ENCODE measurements around the gene ERMARD.
A peak's percentile ranks its signal among the peaks of the same experiment; 100 is the strongest.

ERMARD gene

DNA sequence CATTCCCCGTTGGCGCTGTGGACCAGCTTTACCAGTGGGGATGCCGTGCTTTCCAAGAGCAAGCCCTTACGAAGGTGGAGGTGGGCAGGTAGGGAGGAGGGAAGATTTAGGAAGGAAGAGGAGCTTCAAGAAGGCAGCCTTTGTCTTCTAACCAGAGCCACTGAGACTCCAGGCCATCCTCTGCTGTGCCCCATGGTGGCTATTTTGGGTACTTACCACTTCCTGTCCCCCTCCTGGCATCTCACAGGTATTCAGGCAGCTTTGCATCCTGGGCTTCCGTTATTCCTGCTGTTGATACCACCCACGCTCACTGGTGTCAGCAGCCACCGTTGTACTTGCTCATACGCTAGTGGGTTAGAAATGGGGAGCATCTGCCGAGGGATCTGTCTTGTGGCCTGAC lies 22.9 kb downstream of the ERMARD start:
- H3K4ac ChIP-seq (ENCODE audit: low read length): no peak overlapping the region
- no peaks in the 10 kb centered on the region for H3K9me3 ChIP-seq (replicated peaks in 1 of 2; ENCODE audit: control insufficient read depth in 2 of 2, insufficient read depth in 1 of 2, low read depth in 1 of 2, low read length in 2 of 2)
- no peak for DNase-seq (ENCODE audit: low spot score)
- H4K8ac ChIP-seq (ENCODE audit: low read depth, low read length): no peak overlapping the region
- H2AK5ac ChIP-seq (ENCODE audit: low read depth, low read length): no peak overlapping the region
- no peak overlapping the region for H3K18ac ChIP-seq (ENCODE audit: low read length)
- H2BK12ac ChIP-seq (ENCODE audit: low read length): no peak overlapping the region
- no peaks in the 10 kb centered on the region for H3K4me1 ChIP-seq (ENCODE audit: control insufficient read depth in 2 of 2, insufficient read depth in 1 of 2, low read depth in 1 of 2, low read length in 2 of 2)
- H2AFZ ChIP-seq (ENCODE audit: low read length): no peak overlapping the region
- no peak overlapping the region for H2BK120ac ChIP-seq (ENCODE audit: low read depth, low read length)
- no peak overlapping the region for H2BK15ac ChIP-seq (ENCODE audit: low read length)
- H2BK5ac ChIP-seq (ENCODE audit: low read length): no peak overlapping the region
- peaks cover 4% of the 10 kb centered on the region for H3K79me1 ChIP-seq (ENCODE audit: low read depth, low read length)
- no CpG with 5 or more reads among the region's 9 CpGs for WGBS, 2 donors (ENCODE audit: extremely low coverage in 2 of 2, insufficient read length in 2 of 2, insufficient replicate concordance in 1 of 2)
- H3K27ac ChIP-seq (replicated peaks; ENCODE audit: low read length): no peak overlapping the region
- peaks cover 4 to 67% of the 10 kb centered on the region in 2 donors for H3K36me3 ChIP-seq (replicated peaks in 1 of 2; ENCODE audit: control insufficient read depth in 2 of 2, insufficient read depth in 2 of 2, low read length in 2 of 2)
- H3K9ac ChIP-seq (ENCODE audit: low read depth, low read length, poor library complexity): no peak overlapping the region
- no peak overlapping the region for H3K23ac ChIP-seq (ENCODE audit: low read depth, low read length, poor library complexity)
- no peak overlapping the region for H3K4me2 ChIP-seq (ENCODE audit: insufficient read depth, low read length, poor library complexity, severe bottlenecking)
- no peak overlapping the region for H3K4me3 ChIP-seq (ENCODE audit: low read length in 2 of 2)
- H4K91ac ChIP-seq (ENCODE audit: low read depth, low read length, poor library complexity): no peak overlapping the region
- H3K27me3 ChIP-seq (ENCODE audit: control insufficient read depth in 3 of 3, insufficient read depth in 3 of 3, low read depth in 1 of 3, low read length in 3 of 3): no peaks in the 10 kb centered on the region
- no peak overlapping the region for H3K14ac ChIP-seq (ENCODE audit: low read length)

DNA sequence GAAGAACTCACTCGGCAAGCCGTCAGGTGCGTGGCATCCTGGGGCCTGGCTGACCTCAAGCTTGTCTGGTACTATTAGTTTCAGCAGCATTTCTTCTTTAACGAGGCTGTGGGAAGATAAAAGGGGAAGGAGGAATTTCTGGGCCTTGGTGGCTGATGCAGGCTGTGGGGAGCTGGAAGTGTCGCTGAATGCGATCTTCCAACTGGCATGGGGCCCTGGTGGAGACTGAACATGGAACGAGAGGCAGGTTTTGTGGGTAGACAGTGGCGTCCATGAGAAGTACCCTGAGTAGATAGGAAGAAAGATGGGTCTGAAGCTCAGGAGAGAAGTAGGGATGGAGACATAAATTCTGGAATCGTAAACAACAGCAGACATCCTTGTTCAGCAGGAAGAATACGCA lies 23.9 kb downstream of the ERMARD start:
- Histone ChIP-seq H3K4me1 (ENCODE audit: control insufficient read depth in 2 of 2, insufficient read depth in 1 of 2, low read depth in 1 of 2, low read length in 2 of 2) (no peaks in the 10 kb centered on the region), H2BK120ac (ENCODE audit: low read depth, low read length) (no peak overlapping the region), H2BK5ac (ENCODE audit: low read length) (no peak overlapping the region), H3K79me1 (ENCODE audit: low read depth, low read length) (peaks cover 4% of the 10 kb centered on the region), H2AK5ac (ENCODE audit: low read depth, low read length) (no peak overlapping the region), H2AFZ (ENCODE audit: low read length) (no peak overlapping the region), H3K4me3 (ENCODE audit: low read length in 2 of 2) (no peak overlapping the region), H3K18ac (ENCODE audit: low read length) (no peak overlapping the region), H2BK12ac (ENCODE audit: low read length) (no peak overlapping the region), H4K8ac (ENCODE audit: low read depth, low read length) (no peak overlapping the region), H3K4me2 (ENCODE audit: insufficient read depth, low read length, poor library complexity, severe bottlenecking) (no peak overlapping the region), H3K14ac (ENCODE audit: low read length) (no peak overlapping the region), H3K23ac (ENCODE audit: low read depth, low read length, poor library complexity) (no peak overlapping the region), H3K36me3 (replicated peaks in 1 of 2; ENCODE audit: control insufficient read depth in 2 of 2, insufficient read depth in 2 of 2, low read length in 2 of 2) (peaks cover 7 to 67% of the 10 kb centered on the region in 2 donors), H2BK15ac (ENCODE audit: low read length) (no peak overlapping the region), H3K4ac (ENCODE audit: low read length) (no peak overlapping the region), H3K9ac (ENCODE audit: low read depth, low read length, poor library complexity) (no peak overlapping the region), H4K91ac (ENCODE audit: low read depth, low read length, poor library complexity) (no peak overlapping the region), H3K9me3 (replicated peaks in 1 of 2; ENCODE audit: control insufficient read depth in 2 of 2, insufficient read depth in 1 of 2, low read depth in 1 of 2, low read length in 2 of 2) (no peaks in the 10 kb centered on the region), H3K27ac (replicated peaks; ENCODE audit: low read length) (no peak overlapping the region), H3K27me3 (ENCODE audit: control insufficient read depth in 3 of 3, insufficient read depth in 3 of 3, low read depth in 1 of 3, low read length in 3 of 3) (no peaks in the 10 kb centered on the region)
- DNase-seq (ENCODE audit: low spot score): no peak
- no CpG with 5 or more reads among the region's 10 CpGs for WGBS, 2 donors (ENCODE audit: extremely low coverage in 2 of 2, insufficient read length in 2 of 2, insufficient replicate concordance in 1 of 2)

DNA sequence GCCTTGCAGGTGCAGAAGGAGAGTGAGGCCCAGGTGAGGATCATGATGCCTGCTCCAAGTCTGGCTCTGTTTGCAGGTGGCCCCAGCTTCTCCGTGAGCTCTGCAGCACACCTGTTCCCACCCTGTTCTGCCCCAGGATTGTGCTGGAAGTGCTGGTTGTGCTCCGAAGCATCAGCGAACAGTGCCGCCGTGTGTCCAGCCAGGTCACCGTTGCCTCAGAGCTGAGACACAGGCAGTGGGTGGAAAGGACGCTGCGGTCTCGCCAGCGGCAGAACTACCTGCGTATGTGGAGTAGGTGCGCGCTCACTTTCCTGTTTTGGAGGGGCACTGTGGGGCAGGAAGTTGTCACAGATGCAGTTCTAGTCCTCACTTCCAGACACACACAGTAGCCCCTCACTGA lies 25.0 kb downstream of the ERMARD start:
- H4K8ac ChIP-seq (ENCODE audit: low read depth, low read length): no peak overlapping the region
- no peak overlapping the region for H4K91ac ChIP-seq (ENCODE audit: low read depth, low read length, poor library complexity)
- no peak overlapping the region for H2BK120ac ChIP-seq (ENCODE audit: low read depth, low read length)
- no peak overlapping the region for H3K4ac ChIP-seq (ENCODE audit: low read length)
- H3K79me1 ChIP-seq (ENCODE audit: low read depth, low read length): peaks cover 4% of the 10 kb centered on the region
- no peak overlapping the region for H3K14ac ChIP-seq (ENCODE audit: low read length)
- H3K36me3 ChIP-seq (replicated peaks in 1 of 2; ENCODE audit: control insufficient read depth in 2 of 2, insufficient read depth in 2 of 2, low read length in 2 of 2): peaks cover 7 to 73% of the 10 kb centered on the region in 2 donors
- H3K4me1 ChIP-seq (ENCODE audit: control insufficient read depth in 2 of 2, insufficient read depth in 1 of 2, low read depth in 1 of 2, low read length in 2 of 2): no peaks in the 10 kb centered on the region
- H3K4me2 ChIP-seq (ENCODE audit: insufficient read depth, low read length, poor library complexity, severe bottlenecking): no peak overlapping the region
- no peak overlapping the region for H2AFZ ChIP-seq (ENCODE audit: low read length)
- no peak overlapping the region for H2AK5ac ChIP-seq (ENCODE audit: low read depth, low read length)
- H3K23ac ChIP-seq (ENCODE audit: low read depth, low read length, poor library complexity): no peak overlapping the region
- H2BK12ac ChIP-seq (ENCODE audit: low read length): no peak overlapping the region
- no peak overlapping the region for H2BK15ac ChIP-seq (ENCODE audit: low read length)
- WGBS, 2 donors (ENCODE audit: extremely low coverage in 2 of 2, insufficient read length in 2 of 2, insufficient replicate concordance in 1 of 2): no CpG with 5 or more reads among the region's 13 CpGs
- H3K4me3 ChIP-seq (ENCODE audit: low read length in 2 of 2): no peak overlapping the region
- H3K27me3 ChIP-seq (ENCODE audit: control insufficient read depth in 3 of 3, insufficient read depth in 3 of 3, low read depth in 1 of 3, low read length in 3 of 3): no peaks in the 10 kb centered on the region
- H2BK5ac ChIP-seq (ENCODE audit: low read length): no peak overlapping the region
- peak overlapping the region; percentile 16 for H3K18ac ChIP-seq (ENCODE audit: low read length)
- peak overlapping the region; percentile 34 for H3K9ac ChIP-seq (ENCODE audit: low read depth, low read length, poor library complexity)
- DNase-seq (ENCODE audit: low spot score): no peak
- no peak overlapping the region for H3K27ac ChIP-seq (replicated peaks; ENCODE audit: low read length)
- peaks cover 0 to 2% of the 10 kb centered on the region in 2 donors for H3K9me3 ChIP-seq (replicated peaks in 1 of 2; ENCODE audit: control insufficient read depth in 2 of 2, insufficient read depth in 1 of 2, low read depth in 1 of 2, low read length in 2 of 2)

DNA sequence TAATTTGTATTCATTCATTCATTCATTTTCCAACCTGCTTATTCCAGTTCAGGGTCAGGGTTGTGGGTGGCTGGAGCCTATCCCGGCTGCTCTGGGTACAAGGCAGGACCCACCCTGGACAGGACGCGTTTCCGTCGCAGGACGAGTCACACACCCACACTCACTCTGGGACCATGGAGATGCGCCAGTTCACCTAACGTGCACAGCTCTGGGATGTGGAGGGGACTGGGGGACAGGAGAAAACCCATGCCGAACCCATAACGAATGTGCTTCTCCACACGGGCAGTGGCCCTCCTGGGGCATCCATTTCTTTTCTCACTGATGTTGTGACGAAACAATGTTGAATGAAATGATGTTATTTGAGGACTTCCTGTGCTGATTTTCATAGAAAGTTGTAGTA lies 26.5 kb downstream of the ERMARD start:
- no CpG with 5 or more reads among the region's 12 CpGs for WGBS, 2 donors (ENCODE audit: extremely low coverage in 2 of 2, insufficient read length in 2 of 2, insufficient replicate concordance in 1 of 2)
- H3K23ac ChIP-seq (ENCODE audit: low read depth, low read length, poor library complexity): no peak overlapping the region
- H3K18ac ChIP-seq (ENCODE audit: low read length): no peak overlapping the region
- no peak overlapping the region for H3K4me2 ChIP-seq (ENCODE audit: insufficient read depth, low read length, poor library complexity, severe bottlenecking)
- H3K9ac ChIP-seq (ENCODE audit: low read depth, low read length, poor library complexity): no peak overlapping the region
- peaks cover 0 to 4% of the 10 kb centered on the region in 2 donors for H3K9me3 ChIP-seq (replicated peaks in 1 of 2; ENCODE audit: control insufficient read depth in 2 of 2, insufficient read depth in 1 of 2, low read depth in 1 of 2, low read length in 2 of 2)
- H3K4me3 ChIP-seq (ENCODE audit: low read length in 2 of 2): no peak overlapping the region
- H3K14ac ChIP-seq (ENCODE audit: low read length): no peak overlapping the region
- peaks cover 7 to 66% of the 10 kb centered on the region in 2 donors for H3K36me3 ChIP-seq (replicated peaks in 1 of 2; ENCODE audit: control insufficient read depth in 2 of 2, insufficient read depth in 2 of 2, low read length in 2 of 2)
- no peak overlapping the region for H2AK5ac ChIP-seq (ENCODE audit: low read depth, low read length)
- no peaks in the 10 kb centered on the region for H3K4me1 ChIP-seq (ENCODE audit: control insufficient read depth in 2 of 2, insufficient read depth in 1 of 2, low read depth in 1 of 2, low read length in 2 of 2)
- H2BK15ac ChIP-seq (ENCODE audit: low read length): no peak overlapping the region
- H2BK120ac ChIP-seq (ENCODE audit: low read depth, low read length): no peak overlapping the region
- H4K91ac ChIP-seq (ENCODE audit: low read depth, low read length, poor library complexity): no peak overlapping the region
- no peak for DNase-seq (ENCODE audit: low spot score)
- H3K27ac ChIP-seq (replicated peaks; ENCODE audit: low read length): no peak overlapping the region
- H2BK12ac ChIP-seq (ENCODE audit: low read length): peak overlapping the region; percentile 30
- no peak overlapping the region for H3K4ac ChIP-seq (ENCODE audit: low read length)
- H3K79me1 ChIP-seq (ENCODE audit: low read depth, low read length): peaks cover 4% of the 10 kb centered on the region
- H2BK5ac ChIP-seq (ENCODE audit: low read length): no peak overlapping the region
- no peaks in the 10 kb centered on the region for H3K27me3 ChIP-seq (ENCODE audit: control insufficient read depth in 3 of 3, insufficient read depth in 3 of 3, low read depth in 1 of 3, low read length in 3 of 3)
- no peak overlapping the region for H2AFZ ChIP-seq (ENCODE audit: low read length)
- no peak overlapping the region for H4K8ac ChIP-seq (ENCODE audit: low read depth, low read length)
